ENCODE data around the gene ATL3.
A peak's percentile ranks its signal among the peaks of the same experiment; 100 is the strongest.
"Not testable (repeated sequence)": the region's sequence is repeated elsewhere in the genome, so short reads cannot be mapped to it uniquely, and the experiment has no call there.

The ATL3 gene

GRCh38 chr11:63619967-63620366, 51.2 kb downstream of the ATL3 start:
- DNase-seq = no peak

DNA sequence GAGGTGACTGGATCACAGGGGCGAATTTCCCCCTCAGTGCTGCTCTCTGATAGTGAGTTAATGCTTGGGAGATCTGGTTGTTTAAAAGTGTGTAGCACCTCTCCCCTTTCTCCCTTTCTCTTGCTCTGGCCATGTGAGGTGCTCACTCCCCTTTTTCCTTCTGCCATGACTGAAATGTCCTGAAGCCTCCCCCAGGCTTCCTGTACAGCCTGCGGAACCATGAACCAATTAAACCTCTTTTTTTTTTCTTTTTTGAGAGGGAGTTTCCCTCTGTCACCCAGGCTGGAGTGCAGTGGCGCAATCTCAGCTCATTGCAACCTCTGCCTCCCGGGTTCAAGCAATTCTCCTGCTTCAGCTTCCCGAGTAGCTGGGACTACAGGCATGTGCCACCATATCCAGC, 53.5 kb downstream of the ATL3 start:
- DNase-seq = not testable (repeated sequence)

DNA sequence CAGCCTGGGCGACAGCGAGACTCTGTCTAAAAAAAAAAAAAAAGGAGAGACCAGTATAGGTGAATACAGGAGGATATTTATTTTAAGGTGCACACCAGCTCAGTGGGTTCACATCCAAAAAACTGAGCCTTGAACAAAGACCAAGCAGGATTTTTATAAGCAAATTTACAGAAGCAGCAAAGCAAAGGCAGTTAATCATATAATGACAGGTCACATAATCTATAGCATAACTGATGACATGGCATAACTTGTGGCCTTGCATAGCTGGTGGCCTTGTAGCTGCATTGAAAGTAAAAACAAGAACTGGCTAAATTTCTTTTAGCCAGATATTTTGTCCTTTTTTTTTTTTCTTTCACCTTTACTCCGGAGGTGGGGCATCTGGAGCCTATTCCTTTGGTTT, 54.2 kb downstream of the ATL3 start:
- DNase-seq = no peak

- DNase-seq = peak; percentile 13
Observed at GRCh38 chr11:63614136-63614671, 57.0 kb downstream of the ATL3 start, which contains the start of gene PLAAT3. TSS of gene PLAAT3 (minus strand) at chr11:63614433. CDS start at chr11:63614014, 419 bp downstream.

- DNase-seq = peak; percentile 39
Observed at GRCh38 chr11:63613517-63614135, 57.5 kb downstream of the ATL3 start.

GRCh38 chr11:63612181-63612580, 59.0 kb downstream of the ATL3 start:
- no peak for DNase-seq

GRCh38 chr11:63611395-63611747, 59.8 kb downstream of the ATL3 start:
- no peak for DNase-seq

DNA sequence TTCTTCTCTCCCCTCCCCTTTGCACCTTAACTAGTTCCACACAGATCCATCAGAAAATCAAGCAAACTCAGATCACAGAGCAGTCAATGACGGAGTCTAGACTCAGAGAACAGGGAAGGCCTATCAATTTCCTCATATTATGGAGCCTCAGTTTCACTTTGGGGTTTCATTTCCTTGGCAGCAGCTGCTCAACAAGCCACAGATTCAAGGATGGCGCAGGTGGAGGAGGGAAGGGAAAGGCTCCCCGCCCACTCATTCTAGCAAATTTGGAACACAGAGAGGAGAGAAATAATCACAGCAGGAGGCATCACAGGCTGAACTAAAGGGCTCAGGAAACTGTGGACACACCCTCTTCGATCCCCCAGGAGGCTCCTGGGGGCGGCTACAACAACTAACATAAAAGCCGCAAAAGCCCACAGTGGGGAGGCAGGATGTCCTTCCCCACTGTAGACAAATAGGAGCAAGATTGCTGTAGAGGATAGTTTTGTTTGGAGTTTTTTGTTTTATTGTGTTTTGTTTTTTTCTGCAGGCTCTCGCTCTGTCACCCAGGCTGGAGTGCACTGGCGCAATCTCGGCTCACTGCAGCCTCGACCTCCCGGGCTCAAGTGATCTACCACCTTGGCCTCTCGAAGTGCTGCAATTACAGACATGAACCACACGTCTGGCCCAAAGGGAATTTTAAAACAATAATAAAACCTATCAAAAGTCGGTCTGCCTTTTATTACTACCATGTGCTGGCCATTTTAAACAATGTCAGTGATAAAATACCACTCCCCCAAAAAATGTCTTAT, 60.4 kb downstream of the ATL3 start:
- no peak for DNase-seq

DNA sequence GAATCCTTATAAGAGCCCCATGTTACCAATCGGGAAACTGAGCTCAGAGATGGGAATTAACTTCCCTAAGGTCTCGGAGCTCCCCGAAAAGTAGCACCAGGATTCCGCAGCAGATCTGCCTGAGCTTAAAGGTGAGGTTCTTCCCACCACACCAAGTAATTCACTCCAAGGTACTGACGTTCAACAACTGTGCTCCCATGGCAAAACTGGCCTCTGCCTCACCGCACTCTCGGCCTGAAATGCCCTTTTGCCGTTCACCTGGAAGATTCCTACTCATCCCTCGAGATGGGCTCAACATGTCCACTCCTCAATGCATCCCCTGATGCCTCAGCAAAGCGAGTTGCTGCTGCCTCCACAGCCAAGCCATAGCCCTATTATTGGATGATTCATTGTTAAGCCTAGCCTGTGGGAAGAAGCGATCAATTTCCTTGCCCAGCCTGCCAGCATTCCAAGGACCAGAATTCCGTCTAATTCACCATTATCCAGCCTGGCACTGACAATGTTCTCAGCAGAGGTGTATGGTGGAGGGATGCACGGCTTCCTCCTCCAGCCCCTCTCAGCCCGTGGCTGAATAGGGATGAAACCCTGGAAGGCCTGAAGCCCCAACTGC, 61.1 kb downstream of the ATL3 start:
- DNase-seq = no peak

DNA sequence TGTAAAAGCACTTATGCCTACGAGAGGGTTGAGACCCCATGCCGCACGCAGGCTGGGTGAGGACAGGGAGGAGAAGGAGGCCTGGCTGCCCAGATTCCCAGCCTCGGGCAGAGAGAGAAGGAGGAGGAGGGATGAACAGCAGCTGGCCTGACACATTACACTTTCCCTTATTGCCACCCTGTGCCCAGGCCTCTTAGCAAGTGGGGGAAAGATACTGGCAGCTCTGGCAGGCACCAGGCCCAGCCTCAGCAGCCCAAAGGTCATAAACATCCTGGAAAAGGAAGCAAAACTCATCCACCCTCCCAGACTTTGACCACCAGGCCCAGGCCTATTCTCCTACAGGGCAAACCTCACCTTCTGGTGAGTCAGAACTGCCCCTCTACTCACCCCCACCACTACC, 61.6 kb downstream of the ATL3 start:
- no peak for DNase-seq

DNA sequence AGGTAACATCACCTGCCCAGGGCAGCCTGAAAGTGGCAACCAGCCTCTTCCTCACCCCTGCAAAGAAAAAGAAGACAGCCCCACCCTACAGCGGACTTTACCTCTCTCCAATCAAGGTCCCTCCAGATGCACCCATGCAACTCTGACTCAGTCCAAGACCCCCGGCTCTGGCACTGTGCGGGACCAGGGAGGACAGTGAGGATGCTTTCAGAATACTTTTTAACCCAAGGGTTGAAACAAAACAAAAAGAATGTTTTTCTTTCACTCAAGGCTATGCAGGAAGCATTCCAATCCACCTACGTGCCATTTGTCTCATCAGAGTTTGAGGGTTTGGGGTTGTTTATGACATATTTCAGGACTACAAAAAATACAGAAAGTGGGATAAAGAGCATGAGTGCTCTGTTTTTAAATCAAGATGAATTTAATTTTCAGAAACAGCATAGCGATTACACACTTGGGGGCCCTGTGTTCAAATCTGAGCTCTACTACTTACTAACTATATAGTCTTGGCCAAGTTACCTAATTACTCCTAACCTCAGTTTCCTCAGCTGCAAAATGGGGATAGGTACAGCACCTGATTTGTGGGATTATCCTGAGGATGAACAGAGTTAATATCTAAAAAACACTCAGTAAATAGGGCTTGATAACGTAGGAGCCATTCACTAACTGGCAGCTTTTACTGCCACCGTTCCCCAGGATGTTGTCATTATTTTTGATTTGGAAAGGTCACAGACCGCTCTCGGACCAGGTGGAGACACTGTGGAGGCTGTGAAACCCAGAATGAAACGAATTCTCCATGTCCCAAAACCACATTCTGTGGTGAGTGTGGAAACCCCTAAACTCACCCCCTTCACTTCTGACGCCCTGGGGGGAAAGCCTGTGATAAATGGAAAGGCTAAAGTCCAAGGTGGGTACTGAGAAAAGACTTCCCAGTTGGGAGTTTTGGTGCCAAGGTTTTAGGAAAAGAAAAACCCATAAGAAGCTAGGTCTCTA, 62.5 kb downstream of the ATL3 start:
- no peak for DNase-seq

- DNase-seq = no peak
Observed at GRCh38 chr11:63603180-63603518, 68.0 kb downstream of the ATL3 start.

- DNase-seq = not testable (repeated sequence)
Observed at GRCh38 chr11:63602290-63603179, 68.6 kb downstream of the ATL3 start.

GRCh38 chr11:63599211-63600122, 71.7 kb downstream of the ATL3 start:
- DNase-seq = no peak

DNA sequence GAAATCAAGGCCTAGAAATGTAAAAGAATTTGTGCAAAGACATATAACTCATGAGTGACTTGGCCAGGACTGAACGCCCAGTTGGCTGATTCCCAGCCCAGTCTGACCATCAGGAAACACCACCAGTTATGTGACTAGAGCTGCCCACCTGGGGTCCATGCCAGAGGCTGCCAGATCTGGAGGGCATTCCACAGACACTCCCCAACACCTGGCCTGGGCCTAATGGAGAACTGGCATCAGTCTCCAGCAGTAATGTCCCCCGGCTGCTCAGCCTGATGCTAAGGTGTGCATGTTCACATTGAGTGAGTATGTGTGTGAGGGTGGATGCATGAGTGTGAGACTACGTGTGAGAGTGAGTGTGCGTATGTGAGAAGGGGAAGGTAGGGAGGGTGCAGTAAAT, 72.6 kb downstream of the ATL3 start:
- no peak for DNase-seq

GRCh38 chr11:63595296-63595695, 75.9 kb downstream of the ATL3 start:
- DNase-seq = no peak

- DNase-seq = no peak
Observed at GRCh38 chr11:63592975-63593395, 78.2 kb downstream of the ATL3 start.

DNA sequence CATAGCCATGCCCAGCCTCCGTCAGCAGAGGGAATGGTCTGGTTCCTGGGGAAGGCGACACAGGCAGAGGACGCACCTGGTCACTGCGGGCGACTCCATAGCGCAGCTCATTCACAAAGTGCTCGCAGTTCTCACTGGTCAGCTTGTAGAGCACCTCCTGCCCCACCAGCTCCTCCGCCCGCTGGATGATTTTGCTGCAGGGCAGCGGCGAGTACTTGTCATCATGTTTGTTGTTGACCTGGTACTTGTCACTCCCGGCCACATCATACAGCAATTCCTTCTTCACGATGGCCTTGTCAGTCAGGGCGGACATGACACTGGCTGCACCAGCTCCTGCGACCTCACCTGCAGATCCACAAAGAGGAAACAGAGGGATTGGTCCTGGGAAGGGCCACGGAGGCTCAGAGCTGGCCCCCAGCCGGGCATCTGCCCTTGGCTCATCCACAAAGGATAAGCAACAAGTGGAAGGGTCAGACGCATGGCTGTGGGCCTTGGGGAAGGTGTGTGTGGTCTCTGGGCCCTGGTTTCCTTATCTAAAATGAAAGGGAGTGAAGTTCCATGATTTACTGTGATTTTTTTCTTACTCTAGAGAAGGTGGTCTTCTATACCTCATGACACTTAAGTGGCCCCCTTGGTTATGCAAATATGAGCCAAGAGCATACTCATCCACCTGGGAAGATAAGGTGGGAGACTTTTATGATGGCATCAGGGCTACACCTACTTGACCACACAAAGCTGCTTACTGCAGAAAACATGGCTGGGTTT, 81.0 kb downstream of the ATL3 start:
- DNase-seq = no peak

GRCh38 chr11:63589000-63589399, 82.2 kb downstream of the ATL3 start:
- DNase-seq = no peak

Measured in activated CD4-positive, alpha-beta T cell treated with anti-CD3 and anti-CD28 coated beads, Interleukin-2, amount 50 U/mL, for 1 hour (primary cell).